HUDEP-2 (cell line): ENCODE results near the gene MTRR.

Source experiments
- DNase-seq, 76 experiments: peaks; one replicate each; lab custom pipeline; 2025; ENCODE audit not compliant: unreplicated experiment in 76 of 76; lab: John Stamatoyannopoulos, UW

Gene MTRR

DNA sequence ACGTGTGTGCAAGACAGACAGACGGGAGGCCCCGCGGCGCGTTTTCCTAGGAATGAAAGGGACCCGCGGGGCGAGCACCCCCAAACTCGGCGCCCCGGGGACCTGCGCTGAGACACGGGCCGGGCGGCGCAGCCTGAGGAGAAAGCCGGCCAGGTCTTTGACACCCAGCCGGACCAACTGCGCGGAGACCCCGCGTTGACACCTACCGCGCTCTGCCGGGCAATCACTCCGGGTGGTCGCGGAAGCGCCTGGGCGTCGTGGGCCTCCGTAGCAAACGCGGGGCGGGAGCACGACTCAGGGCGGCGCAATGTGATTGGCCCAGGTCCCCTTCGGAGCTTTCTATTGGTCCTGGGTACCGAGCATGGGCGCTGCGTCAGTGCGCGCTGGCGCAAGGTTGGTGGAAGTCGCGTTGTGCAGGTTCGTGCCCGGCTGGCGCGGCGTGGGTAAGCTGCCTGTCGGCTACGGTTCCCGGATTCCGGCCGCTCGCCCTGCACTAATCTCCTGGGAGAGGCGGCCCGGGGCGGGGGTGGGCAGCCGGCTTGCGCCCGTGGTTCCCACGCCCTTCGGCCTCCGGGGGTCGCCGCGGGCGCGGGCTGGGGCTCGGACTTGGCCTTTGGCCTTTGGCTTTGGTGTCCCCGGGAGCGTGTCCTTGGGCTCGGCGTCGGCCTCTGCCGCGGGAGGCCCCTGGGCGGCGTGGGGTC, at the start of gene MTRR, which contains the start of gene FASTKD3:
Gene MTRR, plus strand, starts transcription at position 376 of the 701 bp plus-strand sequence. CDS start 1,647 bp downstream, outside the sequence.
Gene FASTKD3, minus strand, starts transcription at position 259 of the 701 bp plus-strand sequence. CDS start 948 bp downstream, outside the sequence.
- DNase-seq = peak in 74 of 76 experiments; percentile 23 to 91 (median 80)

DNA sequence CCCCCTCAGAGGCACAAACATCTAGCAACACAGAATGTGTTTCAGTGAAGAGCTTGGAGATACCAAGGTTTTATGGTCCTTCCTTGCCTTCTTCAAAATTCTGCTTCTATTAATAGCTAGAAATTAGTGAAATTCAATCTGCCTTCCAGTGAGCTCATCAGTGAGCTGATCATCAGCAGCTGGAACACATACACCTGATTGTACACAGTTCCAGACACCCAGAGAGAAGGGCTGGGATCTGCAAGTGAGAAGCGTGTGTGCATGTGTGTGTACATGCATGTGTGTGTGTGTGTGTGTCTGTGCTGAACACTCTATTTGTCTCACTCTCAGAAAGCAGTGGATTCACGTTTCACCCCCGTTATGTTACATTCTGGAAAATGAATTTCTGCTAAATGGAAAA, 46.5 kb upstream of the MTRR start:
- no peak for DNase-seq

DNA sequence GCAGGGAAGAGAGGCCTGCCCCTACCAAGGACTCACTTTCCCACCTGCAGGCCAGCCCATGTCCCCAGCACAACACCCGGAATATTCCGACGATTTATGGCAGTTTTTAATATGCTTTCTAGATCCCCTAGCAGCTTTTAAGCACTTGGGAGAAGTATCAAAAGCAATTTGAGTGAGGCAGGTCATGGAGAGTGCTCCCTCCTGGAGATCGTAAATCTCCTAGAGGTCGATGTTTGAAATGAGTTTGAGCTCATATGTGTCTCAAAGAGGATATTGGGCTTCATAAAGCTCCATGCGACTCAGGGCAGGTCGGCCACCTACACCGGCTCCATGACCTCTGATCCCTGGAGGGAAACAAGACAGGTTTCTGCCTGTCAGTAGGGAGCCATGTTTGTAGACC, 45.4 kb upstream of the MTRR start:
- DNase-seq = no peak

DNA sequence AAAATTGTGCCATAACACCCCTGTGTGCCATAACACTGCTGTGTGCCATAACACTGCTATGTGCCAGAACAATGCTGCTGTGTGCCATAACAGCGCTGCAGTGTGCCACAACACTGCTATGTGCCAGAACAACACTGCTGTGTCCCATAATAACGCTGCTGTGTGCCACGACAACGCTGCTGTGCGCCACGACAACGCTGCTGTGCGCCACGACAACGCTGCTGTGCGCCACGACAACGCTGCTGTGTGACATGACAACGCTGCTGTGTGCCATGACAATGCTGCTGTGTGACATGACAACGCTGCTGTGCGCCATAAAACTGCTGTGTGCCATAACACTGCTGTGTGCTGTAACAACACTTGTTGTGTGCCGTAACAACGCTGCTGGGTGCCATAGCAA, 44.0 kb upstream of the MTRR start:
- DNase-seq = no peak

DNA sequence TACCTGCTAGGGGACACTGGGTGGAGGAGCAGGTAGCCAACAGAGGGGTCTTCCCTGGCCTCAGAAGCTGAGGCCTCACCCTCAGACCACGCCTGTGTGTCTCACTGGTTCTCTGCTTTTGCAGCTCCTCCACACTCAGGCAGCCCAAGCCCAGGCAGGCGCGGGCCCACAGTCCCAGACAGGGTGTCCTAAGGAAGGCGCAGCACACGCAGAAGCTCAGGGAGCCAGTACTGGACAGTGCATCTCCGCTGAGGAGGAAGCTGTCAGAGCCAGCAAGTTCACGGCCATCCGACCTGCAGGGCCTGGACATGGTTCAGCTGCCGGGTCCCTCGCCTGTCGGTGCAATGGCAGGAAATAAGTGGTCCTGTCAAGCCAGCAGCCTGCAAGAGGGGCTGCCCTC, 43.3 kb upstream of the MTRR start:
- no peak for DNase-seq

DNA sequence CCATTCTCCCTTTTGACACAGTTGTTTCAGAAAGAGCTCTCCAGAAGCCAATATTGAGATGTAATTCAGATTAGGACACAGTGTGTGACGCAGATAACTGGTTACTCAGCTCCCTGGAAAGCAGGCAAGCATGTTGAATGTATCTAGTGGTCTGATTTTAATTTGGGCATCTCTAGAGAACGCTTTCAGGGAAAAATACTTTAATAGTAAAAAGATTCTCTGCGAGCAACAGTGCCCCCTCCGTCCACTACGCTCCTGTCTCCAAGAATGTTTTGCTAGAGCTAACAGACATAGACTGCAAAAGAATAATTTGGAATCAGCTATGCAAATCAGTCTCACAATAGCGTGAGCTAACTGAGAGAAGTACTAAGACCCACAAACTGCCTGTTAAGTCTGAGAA, 41.3 kb upstream of the MTRR start:
- no peak for DNase-seq

DNA sequence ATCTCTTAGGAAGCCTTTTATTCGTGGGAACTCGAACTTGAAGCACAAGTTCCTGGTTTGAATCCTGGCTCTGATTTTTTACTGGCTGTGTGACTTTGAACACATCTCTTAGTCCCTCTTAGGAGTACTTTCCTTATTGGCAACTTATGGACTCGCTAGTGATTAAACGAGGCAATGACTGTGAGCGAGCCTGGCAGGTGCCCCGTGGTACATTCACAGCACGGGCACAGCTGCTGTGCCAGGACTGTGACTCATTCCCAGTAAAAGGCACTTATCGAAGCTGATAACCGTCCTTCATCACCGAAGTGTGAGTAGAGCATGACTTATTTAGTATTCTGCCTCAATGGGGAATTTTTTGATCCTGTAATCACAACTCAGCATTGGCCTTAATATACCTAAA, 40.7 kb upstream of the MTRR start:
- no peak for DNase-seq

DNA sequence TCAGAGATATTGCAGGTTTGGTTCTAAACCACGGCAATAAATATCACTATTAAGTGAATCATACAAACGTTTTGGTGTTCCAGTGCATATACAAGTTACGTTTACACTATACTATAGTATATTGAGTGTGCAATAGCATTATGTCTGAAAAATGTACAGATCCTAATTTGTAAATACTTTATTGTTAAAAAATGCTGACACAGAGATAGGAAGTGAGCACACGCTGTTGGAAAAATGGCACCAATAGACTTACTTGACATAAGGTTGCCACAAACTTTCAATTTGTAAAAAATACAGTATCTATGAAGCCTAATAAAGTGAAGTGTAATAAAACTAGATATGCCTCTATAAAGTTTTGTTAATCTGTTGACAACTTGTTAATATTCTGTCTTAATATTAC, 34.0 kb upstream of the MTRR start:
- DNase-seq = no peak

DNA sequence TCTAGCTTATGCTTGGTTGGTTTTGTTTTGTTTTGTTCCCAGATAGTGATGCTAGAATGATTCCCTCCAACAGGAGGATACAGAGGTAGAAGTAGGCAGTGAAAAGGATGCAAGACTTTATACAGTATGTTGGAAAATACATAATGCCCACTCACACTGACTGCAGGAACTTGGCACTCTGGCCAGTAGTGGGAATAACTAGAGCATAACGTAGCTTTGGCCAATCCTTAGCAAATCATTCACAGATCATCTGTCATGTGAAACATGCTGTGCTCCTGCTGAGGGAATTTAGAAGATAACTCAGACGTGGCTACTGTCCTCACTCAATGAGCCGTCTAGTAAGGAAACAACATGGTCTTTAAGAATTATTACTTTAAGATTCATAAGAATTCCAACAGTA, 31.5 kb upstream of the MTRR start:
- no peak for DNase-seq

DNA sequence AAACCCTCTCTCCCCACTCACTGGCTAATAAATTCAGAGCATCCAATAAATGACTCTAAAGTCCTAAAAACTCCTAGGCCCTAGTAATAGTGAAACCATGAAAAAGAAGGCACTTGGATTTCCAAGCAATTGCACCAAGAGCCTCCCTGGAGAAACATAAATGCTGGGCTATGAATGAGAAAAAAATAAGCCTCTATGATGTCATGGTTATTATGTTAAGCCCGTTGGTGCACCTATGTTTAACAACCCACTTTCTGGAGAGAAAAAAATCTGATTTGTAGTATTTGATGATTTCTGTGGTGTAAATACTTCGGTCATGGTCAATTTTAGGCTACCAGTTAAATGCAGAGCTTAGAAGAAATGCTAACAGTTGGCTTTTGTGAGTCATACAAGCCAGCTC, 26.4 kb upstream of the MTRR start:
- no peak for DNase-seq

DNA sequence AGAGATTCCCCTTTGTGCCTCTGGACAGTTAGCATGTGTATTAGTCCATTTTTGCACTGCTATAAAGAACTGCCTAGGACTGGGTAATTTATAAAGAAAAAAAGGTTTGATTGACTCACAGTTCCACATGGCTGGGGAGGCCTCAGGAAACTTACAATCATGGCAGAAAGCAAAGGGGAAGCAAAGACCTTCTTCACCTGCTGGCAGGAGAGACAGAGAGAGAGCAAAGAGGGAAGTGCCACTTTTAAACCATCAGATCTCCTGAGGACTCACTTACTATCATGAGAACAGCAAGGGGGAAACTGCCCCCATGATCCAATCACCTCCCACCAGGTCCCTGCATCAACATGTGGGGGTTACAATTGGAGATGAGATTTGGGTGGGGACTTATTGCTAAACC, 24.0 kb upstream of the MTRR start:
- no peak for DNase-seq

DNA sequence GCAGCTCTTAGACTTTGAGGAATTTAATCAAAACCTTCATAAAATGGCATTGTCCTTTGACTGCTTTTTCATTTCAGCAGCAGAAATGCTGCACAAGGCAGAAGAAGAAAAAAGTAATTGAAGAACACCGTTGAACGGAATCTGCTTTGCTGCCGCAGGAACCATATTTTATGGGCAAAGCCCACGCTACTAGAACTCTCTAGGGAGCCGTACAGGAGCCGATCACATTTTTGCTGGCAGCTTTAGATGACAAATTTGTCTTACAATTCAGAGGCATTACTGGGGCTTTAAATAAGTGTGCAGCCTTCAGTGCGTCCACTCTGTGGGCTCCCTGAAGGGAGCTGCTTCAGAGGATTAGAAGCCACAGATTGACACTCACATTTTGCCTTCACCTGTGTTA, 23.4 kb upstream of the MTRR start:
- no peak for DNase-seq

DNA sequence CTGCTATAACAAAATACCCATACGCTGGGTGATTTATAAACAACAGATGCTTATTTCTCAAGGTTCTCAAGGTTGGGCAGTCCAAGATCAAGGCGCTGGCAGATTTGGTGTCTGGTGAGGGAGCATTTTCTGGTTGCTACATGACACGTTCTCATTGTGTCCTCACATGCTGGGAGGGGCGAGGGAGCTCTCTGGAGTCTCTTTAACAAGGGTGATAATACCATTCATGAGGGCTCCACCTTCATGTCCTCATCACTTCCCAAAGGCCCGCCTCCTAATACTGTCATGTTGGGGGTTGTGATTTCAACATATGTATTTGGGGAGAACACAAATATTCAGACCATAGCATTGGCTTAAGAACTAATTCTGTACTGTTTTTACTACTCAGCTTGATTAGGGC, 22.6 kb upstream of the MTRR start:
- no peak for DNase-seq

DNA sequence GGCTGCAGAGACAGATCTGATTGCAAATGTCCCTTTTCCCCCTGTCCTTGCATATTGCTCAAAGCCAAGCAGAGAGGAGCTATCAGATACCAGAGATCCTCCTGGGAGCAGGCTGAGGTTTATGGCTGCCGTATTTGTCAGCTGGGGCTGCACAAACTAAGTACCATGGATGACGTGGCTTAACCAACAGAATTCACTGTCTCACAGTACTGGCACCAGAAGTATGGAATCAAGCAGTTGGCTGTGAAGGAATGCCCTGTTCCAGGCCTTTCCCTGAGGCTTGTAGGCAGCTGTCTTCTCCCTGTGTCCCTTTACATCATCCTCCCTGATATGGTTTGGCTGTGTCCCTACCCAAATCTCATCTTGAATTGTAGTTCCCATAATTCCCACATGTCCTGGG, 20.7 kb upstream of the MTRR start:
- no peak for DNase-seq

DNA sequence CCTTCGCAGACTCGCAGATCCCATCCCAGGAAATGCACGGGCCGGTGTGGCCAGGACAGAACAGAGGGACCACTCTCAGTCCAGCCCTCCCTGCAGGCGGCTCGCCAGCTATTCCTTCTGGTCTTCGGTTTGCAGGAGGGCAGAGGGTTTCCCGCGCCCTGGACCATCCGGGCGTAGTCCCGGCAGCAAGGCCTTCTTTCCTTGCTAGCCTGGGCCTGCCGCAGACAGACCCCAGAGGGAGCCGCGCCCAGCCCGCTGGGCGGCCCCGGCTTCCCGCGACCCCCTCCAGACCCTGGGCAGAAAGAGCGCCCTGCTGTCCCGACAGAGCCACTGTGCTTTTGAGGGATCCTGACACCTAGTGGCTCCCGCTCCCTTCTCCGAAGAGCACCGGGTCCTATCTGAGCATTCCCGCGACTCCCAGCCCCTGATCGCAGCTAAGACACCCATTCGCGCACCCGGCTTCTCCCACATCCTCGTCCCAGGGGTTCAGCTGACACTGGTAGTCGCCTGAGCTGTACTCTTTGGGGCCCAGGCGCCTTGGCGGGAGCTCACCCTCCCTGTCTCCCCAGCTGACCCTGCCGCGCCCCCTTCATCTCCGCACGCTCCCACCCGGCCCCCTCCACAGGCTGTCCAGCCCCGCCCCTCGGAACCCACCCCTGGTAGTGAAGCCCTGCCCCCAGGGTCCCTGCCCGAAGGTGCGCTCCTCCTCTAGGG, 19.1 kb upstream of the MTRR start:
- DNase-seq = no peak

DNA sequence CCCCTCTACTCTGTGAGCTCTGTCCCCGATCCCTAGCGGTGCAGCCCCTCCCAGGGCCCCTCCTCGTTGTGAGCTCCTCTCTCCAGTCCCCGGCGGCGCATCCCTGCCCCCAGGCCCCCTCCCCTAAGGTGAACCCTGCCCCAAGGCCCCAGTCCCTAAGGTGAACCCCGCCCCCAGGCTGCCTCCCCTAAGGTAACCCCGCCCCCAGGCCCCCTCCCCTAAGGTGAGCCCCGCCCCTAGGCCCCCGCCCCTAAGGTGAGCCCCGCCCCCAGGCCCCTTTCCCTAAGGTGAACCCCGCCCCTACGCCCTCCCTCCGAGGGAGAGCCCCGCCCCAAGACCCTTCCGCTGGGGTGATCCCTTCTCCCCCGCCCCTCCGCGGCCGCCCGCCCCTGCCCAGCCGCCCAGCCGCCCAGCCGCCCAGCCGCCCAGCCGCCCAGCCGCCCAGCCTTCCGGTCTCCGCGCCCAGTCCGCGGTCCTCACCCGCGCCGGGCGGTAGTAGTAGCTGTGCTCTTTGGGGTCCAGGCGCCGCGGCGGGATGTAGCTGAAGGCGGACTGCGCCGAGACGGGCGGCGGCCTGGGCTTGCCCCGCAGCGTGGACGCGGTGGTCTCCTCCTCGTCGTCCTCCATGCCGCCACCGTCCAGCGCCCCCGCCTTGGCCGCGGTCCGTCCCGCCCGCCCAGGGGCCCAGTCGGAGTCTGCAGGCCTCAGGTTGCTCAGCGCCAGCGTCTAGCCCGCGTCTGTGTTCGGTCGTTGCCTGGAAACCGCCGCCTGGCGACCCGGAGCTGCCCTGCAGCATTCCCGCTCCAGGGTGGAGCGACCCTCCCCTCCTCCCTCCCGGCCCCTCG, 18.3 kb upstream of the MTRR start, which contains the start of gene CFAP90:
Gene CFAP90, minus strand, starts transcription at position 739 of the 845 bp plus-strand sequence. Its CDS starts 112 bp downstream, at position 627.
- peak in 1 of 76 experiments; percentile 5 for DNase-seq

DNA sequence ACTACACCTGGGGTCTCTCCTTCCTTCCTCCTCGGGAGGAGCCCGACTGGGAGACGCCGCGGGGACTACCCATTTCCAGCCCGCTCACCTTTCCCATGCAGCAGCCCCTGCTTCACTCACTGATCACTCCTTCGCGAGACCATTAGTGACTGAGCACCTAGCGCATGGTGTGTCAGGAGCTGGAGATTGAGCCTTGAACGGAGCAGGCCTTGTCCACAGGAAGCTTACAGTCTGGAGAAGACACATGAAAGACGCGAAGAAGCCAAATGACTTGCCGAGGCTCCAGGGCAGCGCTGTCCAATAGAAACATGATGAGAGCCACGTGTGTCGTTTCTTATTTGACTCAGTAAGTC, 17.7 kb upstream of the MTRR start:
- no peak for DNase-seq

DNA sequence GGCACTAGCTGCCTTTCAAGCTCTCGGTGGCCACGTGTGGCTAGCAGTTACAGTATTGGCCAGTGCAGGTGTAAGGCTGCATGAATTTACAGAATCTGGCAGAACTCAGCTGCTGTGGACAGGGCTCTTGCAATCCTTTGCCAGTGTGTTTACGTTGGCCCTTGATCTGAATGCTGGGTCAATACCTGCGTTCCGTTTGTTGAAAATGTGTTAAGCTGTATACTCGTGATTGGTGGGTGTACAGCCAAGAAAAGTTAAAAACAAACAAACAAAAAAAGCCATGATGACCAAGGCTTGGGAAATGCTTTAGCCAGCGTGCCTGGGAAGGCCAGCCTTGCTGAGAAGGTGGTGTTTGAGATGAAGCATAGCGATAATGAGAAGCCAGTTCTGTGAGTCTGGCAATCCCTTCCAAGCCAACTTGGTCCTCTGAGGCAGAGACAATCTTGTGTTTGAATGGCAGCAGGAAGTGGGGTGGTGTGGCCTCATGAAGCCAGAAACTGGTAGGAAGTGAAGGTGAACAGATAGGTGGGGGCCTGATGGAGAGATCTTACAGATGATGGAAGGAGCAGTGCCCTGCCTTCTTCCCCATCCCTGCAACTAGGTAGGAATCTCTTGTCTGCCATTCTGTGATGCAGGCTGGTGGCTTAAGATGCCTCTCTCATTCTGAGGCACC, 17.2 kb upstream of the MTRR start:
- DNase-seq = no peak

DNA sequence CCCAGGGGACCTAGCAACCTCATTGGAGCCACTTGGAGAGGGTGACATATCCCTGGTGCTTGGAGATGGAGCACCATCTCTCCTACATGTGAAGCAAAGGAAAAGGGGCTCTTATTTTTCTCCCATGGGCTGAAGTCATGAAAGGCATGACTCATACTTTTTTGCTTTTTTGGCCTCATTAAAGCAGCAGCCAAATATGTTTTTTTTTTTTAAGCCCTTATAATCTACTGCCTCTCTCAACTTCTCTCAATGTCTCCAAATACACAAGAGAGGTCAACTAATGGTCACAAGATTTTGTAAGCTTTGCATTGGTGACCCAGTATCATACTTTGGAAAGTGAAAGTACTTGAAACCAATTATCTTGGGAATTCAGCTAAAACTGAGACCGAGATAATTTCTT, 16.4 kb upstream of the MTRR start:
- no peak for DNase-seq

DNA sequence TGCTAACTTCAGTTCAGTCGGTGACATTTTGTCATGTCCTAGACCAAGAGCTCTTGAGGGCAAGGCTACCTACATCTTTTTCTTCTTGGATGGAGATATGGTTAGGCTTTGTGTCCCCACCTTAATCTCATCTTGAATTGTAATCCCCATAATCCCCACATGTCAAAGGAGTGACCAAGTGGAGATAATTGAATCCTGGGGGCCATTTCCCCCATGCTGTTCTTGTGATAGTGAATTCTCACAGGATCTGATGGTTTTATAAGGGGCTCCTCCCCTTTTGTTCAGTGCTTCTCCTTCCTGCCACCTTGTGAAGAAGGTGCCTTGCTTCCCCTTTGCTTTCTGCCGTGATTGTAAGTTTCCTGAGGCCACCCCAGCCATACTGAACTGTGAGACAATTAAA, 16.0 kb upstream of the MTRR start:
- DNase-seq = no peak

DNA sequence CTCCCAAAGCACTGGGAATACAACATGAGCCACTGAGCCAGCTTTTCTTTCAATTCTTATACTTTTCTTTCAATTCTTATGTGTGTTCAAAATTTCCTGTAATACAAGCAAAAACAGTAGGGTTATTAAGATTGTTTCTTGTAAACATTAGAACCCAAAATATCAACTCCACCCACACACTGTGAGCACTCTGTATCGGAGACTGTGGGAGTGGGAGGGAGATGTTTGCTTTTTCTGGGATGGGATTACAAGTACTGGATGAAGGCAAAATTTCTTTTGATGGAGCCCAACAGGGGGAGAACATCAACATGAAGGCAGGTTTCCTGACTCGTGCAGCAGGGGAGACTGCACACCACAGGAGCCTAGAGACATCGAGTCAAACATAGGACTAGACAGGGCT, 13.3 kb upstream of the MTRR start:
- no peak for DNase-seq
